AG09309 (cell line): ENCODE data around the gene HIGD1C.

Experiments
- DNase-seq: peaks from one replicate; pipeline ENCODE4 v3.0.0-alpha.2; 2010; ENCODE audit warnings: low read depth
- H3K4me3 ChIP-seq: 2 replicates; pipeline ENCODE4 v1.5.1; 2011; ENCODE audit warnings: mild to moderate bottlenecking, low read depth, low read length, moderate library complexity; ENCODE audit not compliant: control insufficient read depth
- TF ChIP-seq, protein P1 (sequence below): IDR thresholded peaks from 2 replicates; pipeline ENCODE4 v1.5.1; 2011; ENCODE audit warnings: mild to moderate bottlenecking, low read depth, low read length, inconsistent platforms; ENCODE audit not compliant: insufficient read depth, control insufficient read depth; ENCODE audit errors: missing control alignments

Gene HIGD1C

DNA sequence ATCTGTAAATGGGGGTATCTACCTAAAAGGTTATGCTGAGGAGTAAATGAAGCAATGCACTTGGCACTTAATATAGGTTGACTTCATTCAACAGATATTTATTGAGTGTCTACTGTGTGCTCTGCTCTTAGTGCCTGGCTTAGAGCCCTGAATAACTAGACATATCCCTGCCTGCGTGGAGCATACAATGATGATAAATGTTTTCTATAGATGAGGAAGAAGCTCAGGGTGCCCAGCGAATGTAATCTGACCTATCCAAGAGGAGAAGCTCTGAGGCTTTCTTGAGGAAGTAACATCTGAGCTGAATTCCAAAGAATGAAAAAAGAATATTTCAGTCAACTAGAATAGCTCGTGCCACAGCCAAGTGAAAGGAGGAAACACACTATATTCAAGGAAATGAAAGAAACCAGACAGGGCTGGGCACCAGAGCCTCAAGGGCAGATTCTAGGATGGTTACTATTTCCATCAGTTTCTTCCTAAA lies 17.9 kb upstream of the HIGD1C start:
- DNase-seq, result no peak
- no peak overlapping the region for H3K4me3 ChIP-seq
- TF ChIP-seq, protein P1, sequence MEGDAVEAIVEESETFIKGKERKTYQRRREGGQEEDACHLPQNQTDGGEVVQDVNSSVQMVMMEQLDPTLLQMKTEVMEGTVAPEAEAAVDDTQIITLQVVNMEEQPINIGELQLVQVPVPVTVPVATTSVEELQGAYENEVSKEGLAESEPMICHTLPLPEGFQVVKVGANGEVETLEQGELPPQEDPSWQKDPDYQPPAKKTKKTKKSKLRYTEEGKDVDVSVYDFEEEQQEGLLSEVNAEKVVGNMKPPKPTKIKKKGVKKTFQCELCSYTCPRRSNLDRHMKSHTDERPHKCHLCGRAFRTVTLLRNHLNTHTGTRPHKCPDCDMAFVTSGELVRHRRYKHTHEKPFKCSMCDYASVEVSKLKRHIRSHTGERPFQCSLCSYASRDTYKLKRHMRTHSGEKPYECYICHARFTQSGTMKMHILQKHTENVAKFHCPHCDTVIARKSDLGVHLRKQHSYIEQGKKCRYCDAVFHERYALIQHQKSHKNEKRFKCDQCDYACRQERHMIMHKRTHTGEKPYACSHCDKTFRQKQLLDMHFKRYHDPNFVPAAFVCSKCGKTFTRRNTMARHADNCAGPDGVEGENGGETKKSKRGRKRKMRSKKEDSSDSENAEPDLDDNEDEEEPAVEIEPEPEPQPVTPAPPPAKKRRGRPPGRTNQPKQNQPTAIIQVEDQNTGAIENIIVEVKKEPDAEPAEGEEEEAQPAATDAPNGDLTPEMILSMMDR, result no peak

DNA sequence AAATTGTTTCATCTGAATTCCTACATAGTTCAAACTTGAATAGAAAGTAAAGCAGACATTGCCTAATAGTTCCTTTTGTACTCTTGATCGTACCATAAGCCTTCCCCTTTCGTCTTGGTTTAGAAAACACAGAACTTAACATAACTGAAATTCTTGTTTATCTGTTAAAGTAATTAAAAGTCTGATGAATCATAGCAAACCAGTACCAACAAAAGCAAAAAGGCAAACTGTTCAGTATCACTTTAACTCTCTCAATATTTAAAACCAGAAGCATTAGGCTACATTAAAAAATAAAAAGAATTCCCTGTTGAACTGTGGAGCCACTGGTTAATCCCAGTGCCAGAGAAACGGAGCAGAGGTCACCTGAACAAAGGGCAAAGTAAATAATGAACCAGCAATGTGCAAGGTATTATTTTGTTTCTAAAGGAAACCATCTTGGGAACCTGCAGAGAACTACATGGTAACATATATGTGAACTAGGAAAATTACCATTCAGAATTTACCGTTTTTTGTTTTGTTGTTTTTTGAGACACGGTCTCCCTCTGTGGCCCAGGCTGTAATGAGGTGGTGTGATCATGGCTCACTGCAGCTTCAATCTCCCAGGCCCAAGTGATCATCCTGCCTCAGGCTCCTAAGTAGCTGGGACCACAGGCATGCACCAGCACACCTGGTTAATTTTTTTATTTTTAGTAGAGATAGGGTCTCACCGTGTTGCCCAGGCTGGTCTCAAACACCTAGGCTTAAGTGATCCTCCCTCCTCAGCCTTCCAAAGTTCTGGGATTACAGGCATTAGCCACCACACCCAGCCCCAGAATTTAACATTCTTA lies 17.1 kb upstream of the HIGD1C start:
- H3K4me3 ChIP-seq, result no peak overlapping the region
- TF ChIP-seq, protein P1, result no peak
- peak; percentile 17 for DNase-seq

DNA sequence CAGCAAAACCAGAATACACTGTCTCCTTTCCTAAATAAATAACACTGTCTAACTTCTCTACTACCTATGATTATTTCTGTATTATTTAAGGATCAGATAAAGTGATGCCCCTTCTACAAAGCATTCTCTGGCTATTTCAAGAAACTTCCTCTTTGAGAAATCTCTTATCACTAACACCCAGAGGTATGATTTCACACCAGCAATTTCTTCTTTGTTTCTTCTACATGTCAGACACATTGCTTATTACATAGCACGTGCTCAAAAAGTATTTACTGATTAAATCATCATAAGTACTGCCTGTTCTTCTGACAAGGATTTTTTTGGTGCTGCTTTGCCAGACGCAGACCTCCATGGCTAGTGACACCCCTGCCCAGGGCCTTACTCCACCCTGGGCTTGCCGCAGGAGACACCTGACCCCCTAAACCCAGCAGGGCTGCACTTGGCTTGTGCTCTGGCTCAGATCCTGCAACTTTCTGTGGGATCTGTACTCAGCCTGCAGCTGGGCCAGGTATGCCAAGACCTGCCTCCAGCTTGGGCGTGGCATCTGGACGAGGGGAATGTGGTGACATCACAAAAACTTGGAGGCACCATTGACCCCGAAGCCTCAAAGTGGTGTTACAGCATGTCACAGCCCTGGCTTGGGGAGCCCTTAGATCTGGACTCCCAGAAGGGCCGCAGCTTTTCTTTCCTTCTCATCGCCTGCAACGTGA lies 15.4 kb upstream of the HIGD1C start:
- no peak for DNase-seq
- no peak overlapping the region for H3K4me3 ChIP-seq
- TF ChIP-seq, protein P1, result no peak

DNA sequence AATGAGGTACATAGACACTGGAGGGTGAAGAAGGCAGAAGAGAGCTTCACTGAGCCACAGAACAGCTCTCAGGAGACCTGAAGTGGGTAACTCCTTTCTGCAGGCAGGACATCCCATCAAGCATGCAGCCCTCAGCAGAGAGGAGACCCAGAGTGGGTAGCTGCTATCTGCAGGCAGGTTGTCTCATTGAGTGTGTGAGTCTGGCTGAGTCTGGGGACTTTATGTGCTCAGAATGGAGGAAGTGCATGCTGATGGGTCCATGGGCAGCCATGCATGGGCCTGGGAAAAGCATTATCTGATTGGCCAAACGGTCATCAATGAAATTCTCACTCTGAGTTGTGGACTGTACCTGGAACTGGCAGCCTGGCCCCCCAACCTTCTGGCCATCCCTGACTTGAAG lies 14.7 kb upstream of the HIGD1C start:
- no peak overlapping the region for H3K4me3 ChIP-seq
- TF ChIP-seq, protein P1, result no peak
- no peak for DNase-seq

DNA sequence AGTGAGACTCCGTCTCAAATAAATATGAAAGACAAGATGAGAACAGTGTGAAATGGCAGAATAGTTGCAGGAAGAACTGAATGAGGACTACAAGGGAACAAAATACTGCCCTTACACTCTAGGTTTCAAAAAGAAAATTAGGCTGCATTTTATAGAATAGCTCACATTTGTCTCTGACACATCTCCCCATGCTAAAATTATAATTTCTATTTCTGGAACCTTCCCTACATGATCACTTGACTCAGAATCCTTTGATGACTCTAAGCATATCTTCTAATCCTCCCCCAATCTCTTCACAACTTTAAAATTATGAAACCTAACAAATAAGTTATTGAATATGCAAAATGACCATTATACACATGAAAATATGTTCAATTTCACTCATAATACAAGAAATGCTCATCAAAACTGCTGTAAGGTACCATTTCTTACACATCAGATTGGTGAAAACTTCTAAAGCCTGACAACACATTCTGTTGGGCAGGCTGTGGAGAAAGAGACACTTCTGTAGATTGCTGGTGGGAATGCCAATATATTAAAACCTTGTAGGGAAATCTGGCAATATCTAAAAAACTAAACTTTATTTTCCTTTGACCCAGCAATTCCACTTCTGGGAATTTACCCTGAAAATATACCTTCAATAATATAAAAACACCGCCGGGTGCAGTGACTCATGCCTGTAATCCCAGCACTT lies 4.3 kb upstream of the HIGD1C start:
- TF ChIP-seq, protein P1, result no peak

DNA sequence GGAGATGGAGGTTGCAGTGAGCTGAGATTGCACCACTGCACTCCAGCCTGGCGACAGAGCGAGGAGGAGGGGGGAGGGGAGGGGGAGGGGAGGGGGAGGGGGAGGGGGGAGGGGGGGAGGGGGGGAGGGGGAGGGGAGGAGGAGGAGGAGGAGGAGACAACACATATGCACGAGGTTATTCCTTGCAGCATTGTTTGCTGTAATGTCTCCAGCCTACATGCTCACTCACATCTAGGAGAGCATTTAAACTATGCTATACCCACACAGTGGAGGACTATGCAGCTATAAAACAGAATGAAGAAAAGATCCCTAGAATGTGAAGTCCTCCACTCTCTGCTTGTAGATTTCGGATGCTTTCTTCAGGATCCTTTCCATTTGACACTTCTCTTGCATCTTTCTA lies 3.5 kb upstream of the HIGD1C start:
- no peak overlapping the region for H3K4me3 ChIP-seq
- TF ChIP-seq, protein P1, result no peak
- DNase-seq, result no peak

More for the DNA sequence above, 4.3 kb upstream of the HIGD1C start:
- DNase-seq, result no peak
- H3K4me3 ChIP-seq, result no peak overlapping the region
